Mesothelial cell of epicardium (in vitro differentiated cells): ENCODE data around the gene ATP8B1. TPM values are rescaled to one million over a fixed set of nuclear protein-coding genes. Genes with fewer than 3 reads are reported as not detected.

Experiments
- DNase-seq, 2 experiments: peaks; one replicate each; pipeline ENCODE4 v3.0.0; 2021; ENCODE audit warnings: low spot score in 2 of 2; ENCODE audit not compliant: unreplicated experiment in 2 of 2
- H3K27ac Mint-ChIP-seq: 2 replicates; pipeline ENCODE4 v1.8.0; 2021; ENCODE audit warnings: mixed read lengths
- H3K27me3 Mint-ChIP-seq: 2 replicates; pipeline ENCODE4 v1.8.0; 2021; ENCODE audit warnings: low read depth, mixed read lengths
- H3K36me3 Mint-ChIP-seq: 2 replicates; pipeline ENCODE4 v1.8.0; 2021; ENCODE audit warnings: mixed read lengths
- H3K4me1 Mint-ChIP-seq: 2 replicates; pipeline ENCODE4 v1.8.0; 2021; ENCODE audit warnings: mixed read lengths
- H3K4me3 Mint-ChIP-seq: 2 replicates; pipeline ENCODE4 v1.8.0; 2021; ENCODE audit warnings: mild to moderate bottlenecking, moderate library complexity, mixed read lengths
- H3K9me3 Mint-ChIP-seq: 2 replicates; pipeline ENCODE4 v1.8.0; 2021; ENCODE audit warnings: mixed read lengths
- CTCF ChIP-seq: fragments of 200-600 bp; sonication (generic); IDR thresholded peaks from one replicate; pipeline ENCODE4 v1.5.0; 2021; ENCODE audit warnings: antibody characterized with exemption; ENCODE audit not compliant: unreplicated experiment
- total RNA-seq: library from RNA; stranded (reverse); gene quantifications from 3 replicates; pipeline ENCODE4 v1.2.1, GENCODE V29; 2021

The ATP8B1 gene
- total RNA-seq, 1 donor from 2014 or later, result 14.1 TPM

DNA sequence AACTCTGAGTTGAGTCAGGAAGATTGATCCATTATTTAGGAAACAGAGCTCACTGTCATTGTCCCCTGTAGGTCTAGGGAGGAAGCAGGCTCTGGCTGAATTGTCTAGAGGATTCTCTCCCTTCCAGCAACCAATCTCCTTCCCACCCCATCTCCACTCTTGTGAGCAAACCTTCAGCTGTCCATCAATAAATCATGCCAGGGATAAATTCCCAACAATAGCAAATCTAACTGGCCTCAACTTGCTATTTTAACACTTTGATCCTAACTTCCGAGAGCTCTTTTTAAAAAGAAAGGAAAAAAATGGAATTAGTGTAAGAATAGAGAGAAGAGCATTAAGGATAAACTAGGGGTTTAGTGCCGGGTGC lies 53.5 kb downstream of the ATP8B1 start:
- DNase-seq, result no peak
- H3K4me1 Mint-ChIP-seq, result peaks cover 25% of the 10 kb centered on the region
- no peak overlapping the region for H3K27ac Mint-ChIP-seq
- no peak overlapping the region for H3K4me3 Mint-ChIP-seq
- no peaks in the 10 kb centered on the region for H3K27me3 Mint-ChIP-seq
- H3K36me3 Mint-ChIP-seq, result no peaks in the 10 kb centered on the region
- no peak for TF ChIP-seq CTCF
- no peaks in the 10 kb centered on the region for H3K9me3 Mint-ChIP-seq

DNA sequence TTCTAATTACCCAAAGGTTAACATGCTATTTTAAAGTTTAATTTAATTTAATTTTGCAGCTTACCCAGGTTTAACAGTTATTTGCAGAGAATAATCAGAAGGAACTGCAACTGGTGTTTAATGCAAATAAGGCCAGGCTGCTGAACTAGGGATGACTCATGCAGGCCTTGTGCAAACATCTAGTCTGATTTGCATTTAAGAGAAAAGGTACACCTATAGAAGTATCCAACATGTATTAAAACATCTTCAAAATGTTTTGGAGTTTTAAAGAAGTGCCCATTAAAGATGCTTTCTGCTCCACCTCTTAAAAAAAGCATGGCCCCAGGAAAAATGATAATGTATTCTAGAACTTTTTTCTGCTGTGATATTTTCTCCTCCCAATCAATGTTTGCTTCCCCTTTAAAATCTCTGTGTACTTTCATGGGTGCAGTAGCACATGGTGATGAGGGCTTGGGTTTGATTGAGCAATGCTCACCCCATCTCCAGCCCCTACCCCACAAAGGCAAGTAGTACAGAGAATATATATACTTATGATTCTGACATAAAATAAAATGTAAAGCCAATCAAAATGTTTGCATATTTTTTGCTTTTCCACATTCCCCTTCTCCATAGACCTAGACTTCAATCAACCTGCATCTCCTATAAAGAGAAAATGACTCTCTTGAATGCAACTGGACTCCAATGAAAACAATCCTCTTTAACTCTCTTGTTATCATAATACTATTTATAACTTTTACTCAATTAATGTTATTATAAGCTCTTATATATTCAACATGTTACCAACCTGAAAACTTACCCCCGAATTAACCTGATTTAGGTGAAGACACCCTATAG lies 54.1 kb downstream of the ATP8B1 start:
- no peaks in the 10 kb centered on the region for H3K9me3 Mint-ChIP-seq
- H3K27ac Mint-ChIP-seq, result no peak overlapping the region
- H3K27me3 Mint-ChIP-seq, result no peaks in the 10 kb centered on the region
- H3K4me1 Mint-ChIP-seq, result peaks cover 29% of the 10 kb centered on the region
- no peaks in the 10 kb centered on the region for H3K36me3 Mint-ChIP-seq
- no peak for DNase-seq
- no peak overlapping the region for H3K4me3 Mint-ChIP-seq
- no peak for TF ChIP-seq CTCF

DNA sequence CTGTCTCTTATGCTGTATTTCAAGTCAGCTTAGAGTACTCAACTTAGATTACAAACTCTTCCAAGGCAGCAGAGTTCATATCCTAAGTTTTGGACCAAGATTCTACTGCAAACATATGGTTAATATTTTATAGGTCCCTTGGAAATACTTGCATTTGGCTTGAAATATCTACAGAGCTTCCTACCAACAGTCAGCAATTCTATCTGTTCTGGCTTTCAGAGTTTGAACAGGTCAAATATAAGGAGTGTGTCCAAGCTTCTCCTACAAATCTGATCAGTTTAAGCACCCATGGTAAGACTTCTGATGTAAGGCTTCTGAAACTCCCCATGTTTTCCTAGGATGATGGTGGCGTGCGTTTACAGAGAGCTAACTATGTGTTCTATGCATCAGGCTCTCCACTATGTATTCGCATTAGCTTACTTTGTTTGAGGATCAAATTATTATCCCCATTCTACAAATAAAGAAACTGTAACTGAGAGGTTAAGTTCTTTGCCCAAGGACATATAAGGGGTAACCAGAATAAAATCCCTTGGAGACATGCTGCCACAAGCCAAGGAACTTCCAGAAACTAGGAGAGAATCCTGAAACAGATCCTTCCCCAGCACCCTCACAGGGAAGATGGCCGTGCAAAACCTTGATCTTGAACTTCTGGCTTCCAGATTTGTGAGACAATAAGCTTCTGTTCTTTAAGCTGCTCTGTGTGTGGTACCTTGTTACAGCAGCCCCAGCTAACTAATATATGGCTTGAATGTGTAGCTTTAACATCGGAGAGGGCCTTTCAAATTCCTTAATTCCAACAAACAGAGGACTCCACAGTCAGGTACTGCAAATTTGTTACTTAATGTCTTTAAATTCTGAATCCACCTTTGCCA lies 55.1 kb downstream of the ATP8B1 start:
- no peaks in the 10 kb centered on the region for H3K27me3 Mint-ChIP-seq
- no peaks in the 10 kb centered on the region for H3K36me3 Mint-ChIP-seq
- H3K27ac Mint-ChIP-seq, result no peak overlapping the region
- DNase-seq, result no peak
- no peak for TF ChIP-seq CTCF
- peaks cover 34% of the 10 kb centered on the region for H3K4me1 Mint-ChIP-seq
- no peak overlapping the region for H3K4me3 Mint-ChIP-seq
- no peaks in the 10 kb centered on the region for H3K9me3 Mint-ChIP-seq

DNA sequence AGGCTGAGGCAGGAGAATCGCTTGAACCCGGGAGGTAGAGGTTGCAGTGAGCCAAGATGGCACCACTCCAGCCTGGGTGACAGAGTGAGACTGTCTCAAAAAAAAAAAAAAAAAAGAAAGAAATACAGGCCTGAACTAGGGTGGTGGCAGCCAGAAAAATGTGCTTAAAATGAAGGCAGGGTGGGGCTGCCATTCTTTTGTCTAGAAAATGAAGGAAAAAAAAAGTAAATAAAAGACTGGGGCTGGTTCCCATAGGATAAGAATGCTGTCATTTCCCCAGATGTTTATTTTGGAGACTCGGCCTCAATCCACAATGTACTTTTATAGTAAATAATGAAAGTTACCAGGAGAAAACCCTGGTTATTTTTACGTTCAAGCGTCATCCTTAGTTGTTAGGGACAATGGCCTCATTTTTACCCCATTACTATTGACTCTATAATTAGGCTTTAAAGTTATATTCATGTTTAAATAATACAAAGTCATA lies 58.9 kb downstream of the ATP8B1 start:
- DNase-seq, result no peak
- Mint-ChIP-seq H3K27me3 (no peaks in the 10 kb centered on the region), H3K27ac (peak overlapping the region; percentile 75), H3K4me3 (no peak overlapping the region), H3K36me3 (no peaks in the 10 kb centered on the region), H3K4me1 (peaks cover 23% of the 10 kb centered on the region), H3K9me3 (no peaks in the 10 kb centered on the region)
- TF ChIP-seq CTCF, result no peak

DNA sequence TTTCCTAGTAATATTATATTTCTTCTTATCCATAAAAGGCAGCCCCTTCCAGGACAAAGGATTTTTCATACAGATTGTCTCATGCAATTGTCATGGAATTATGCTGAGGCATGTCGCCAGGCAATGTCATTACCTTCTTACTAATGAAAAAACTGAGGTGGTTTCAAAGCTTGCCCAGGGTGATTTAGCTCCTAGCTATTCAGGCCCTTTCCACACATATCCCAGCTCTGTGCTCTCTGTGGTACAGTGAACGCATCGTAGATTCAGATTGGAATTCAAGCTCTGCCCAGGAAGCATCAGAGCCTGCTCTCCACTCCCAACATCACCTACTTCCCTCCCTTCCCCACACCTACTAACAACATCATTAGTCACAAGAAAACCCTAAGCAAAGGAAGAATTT lies 60.1 kb downstream of the ATP8B1 start:
- H3K9me3 Mint-ChIP-seq, result no peaks in the 10 kb centered on the region
- H3K36me3 Mint-ChIP-seq, result no peaks in the 10 kb centered on the region
- peak overlapping the region; percentile 85 for H3K27ac Mint-ChIP-seq
- no peak for TF ChIP-seq CTCF
- H3K4me3 Mint-ChIP-seq, result no peak overlapping the region
- no peaks in the 10 kb centered on the region for H3K27me3 Mint-ChIP-seq
- no peak for DNase-seq
- peaks cover 18% of the 10 kb centered on the region for H3K4me1 Mint-ChIP-seq
